A549 treated with ZK216348 at 1 μM for 4 hours (cell line): Measurements from ENCODE around the gene FOXN4. TPM values are rescaled to one million over a fixed set of nuclear protein-coding genes. Genes with fewer than 3 reads are reported as not detected.

Source experiments
- total RNA-seq: library from RNA; stranded (reverse); fragments of 200-300 nt; extraction: Qiagen RNA extraction; gene quantifications from 5 replicates; pipeline ENCODE4 v1.2.3, GENCODE V29; 2022; ENCODE audit warnings: low read depth

FOXN4 gene, protein sequence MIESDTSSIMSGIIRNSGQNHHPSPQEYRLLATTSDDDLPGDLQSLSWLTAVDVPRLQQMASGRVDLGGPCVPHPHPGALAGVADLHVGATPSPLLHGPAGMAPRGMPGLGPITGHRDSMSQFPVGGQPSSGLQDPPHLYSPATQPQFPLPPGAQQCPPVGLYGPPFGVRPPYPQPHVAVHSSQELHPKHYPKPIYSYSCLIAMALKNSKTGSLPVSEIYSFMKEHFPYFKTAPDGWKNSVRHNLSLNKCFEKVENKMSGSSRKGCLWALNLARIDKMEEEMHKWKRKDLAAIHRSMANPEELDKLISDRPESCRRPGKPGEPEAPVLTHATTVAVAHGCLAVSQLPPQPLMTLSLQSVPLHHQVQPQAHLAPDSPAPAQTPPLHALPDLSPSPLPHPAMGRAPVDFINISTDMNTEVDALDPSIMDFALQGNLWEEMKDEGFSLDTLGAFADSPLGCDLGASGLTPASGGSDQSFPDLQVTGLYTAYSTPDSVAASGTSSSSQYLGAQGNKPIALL
- 0.07 TPM in 1 of 5 replicates, not detected in the others for total RNA-seq

GRCh38 chr12:109308534-109309380, at the start of gene FOXN4:
Gene FOXN4 (minus strand): TSS chr12:109309284. CDS start chr12:109308321, 963 bp downstream.

DNA sequence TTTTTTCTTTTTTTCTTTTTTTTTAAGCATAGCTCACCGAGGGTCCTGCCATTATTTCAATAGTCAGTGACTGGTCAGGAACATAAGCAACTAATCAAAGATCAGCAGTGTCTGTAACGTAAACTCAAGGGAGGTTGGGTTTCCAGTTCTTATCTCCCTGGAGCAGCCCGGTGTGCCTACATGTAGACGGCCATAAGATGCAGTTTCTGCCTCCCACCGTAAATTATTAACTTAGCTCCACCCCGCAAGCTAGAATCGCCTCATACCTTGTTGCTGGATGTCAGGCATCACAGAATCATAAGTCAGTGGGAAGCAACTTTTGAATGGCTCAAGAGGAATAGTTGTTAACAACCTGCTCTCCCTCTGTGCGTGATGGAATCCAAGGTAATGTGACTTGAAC, 38.5 kb upstream of the FOXN4 start, which contains the start of gene MYO1H:
MYO1H (plus strand) TSS at position 312 of the 400 bp plus-strand sequence; CDS start at position 373, 61 bp downstream.

Other genes with a start within 250 kb of the FOXN4 start
- gene ALKBH2, start 215.8 kb downstream of the FOXN4 start, total RNA-seq: 42.9 to 52.9 TPM (median 43.5 TPM) in 5 replicates
- 81.0 to 87.9 TPM (median 84.7 TPM) in 5 replicates for gene UNG, start 211.7 kb downstream of the FOXN4 start, total RNA-seq
- gene ACACB, start 192.7 kb downstream of the FOXN4 start, total RNA-seq: 7.9 to 10.6 TPM (median 10.0 TPM) in 5 replicates
- not detected in 5 replicates for gene MYO1H, start 38.6 kb upstream of the FOXN4 start, total RNA-seq
- gene KCTD10, start 168.0 kb upstream of the FOXN4 start, total RNA-seq: 41.8 to 53.6 TPM (median 47.6 TPM) in 5 replicates
- 12.5 to 15.5 TPM (median 15.2 TPM) in 5 replicates for gene UBE3B, start 168.3 kb upstream of the FOXN4 start, total RNA-seq